LoVo (cell line): Measurements from ENCODE around the gene RGS14.

ENCODE experiments used
- DNase-seq: peaks from one replicate; pipeline ENCODE4 v3.0.0-alpha.2; 2016; ENCODE audit warnings: low spot score

Gene RGS14

DNA sequence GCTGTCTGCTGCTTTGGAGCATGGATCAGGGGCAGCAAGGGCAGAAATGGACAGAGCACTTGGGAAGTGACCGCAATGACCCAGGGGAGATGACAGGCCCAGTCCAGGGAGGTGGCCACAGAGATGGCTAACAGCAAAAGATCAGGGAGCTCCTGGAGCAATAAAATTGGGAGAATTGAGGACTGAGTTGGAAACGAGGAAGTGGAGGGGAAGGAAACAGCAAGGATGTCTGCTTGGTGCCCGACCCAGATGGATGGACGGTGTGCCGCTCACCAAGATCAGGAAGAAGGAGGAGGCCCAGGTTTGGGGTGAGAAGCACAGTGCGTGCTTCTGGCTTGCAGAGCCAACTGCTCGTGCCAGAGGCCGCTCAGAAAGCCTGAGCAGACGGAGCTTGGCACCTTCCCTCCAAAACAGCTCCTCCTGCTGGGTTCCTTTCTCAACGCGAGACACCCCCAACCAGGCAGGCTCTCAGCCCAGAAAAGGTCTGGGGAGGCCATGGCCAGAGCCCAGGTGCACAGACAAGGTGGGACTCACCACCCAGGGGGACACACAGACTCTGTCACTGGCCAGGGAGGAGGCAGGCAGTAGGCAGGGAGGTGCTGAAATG lies 24.8 kb downstream of the RGS14 start:
- no peak for DNase-seq

DNA sequence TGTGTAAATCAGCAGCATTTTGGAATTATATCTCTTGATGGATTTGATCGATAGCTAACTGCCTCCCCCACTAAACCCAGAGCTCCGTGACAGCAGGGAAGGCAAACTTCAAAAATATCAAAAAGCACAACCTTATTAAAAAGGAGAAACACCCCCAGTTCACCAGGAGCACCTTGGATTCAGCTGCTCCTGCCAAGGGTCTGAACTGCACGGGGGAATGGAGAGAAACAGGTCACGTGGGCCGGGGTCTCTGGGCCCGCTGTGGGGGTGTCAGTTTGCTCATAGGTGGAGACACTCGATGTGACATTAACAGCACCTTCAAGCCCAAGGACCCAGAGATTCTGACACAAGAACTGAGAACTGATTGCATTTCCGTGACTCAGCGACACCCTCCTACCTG lies 25.5 kb downstream of the RGS14 start:
- DNase-seq: no peak

DNA sequence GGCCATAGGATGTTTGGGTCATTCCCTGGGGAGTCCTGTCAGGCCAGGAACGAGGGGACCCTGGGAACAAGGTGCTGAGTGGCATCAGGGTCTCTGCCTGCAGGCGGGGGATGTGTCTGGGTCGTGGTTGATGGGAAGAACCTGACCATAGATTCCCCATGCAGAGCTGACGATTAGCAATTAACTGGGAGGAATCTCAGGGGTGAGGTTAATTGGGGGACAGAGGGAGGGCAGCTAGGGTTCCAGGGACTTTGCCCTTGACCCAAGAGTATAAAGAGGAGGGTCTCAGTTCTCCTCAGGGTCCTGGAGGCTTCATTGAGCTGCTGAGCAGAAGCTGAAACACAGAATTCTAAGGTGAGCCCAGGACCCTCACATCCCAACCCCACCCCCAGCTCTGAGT lies 26.4 kb downstream of the RGS14 start, which contains the start of gene SLC34A1:
TSS of gene SLC34A1 (plus strand) at position 301 of the 400 bp plus-strand sequence. CDS start 1,308 bp downstream, outside the sequence.
- no peak for DNase-seq

DNA sequence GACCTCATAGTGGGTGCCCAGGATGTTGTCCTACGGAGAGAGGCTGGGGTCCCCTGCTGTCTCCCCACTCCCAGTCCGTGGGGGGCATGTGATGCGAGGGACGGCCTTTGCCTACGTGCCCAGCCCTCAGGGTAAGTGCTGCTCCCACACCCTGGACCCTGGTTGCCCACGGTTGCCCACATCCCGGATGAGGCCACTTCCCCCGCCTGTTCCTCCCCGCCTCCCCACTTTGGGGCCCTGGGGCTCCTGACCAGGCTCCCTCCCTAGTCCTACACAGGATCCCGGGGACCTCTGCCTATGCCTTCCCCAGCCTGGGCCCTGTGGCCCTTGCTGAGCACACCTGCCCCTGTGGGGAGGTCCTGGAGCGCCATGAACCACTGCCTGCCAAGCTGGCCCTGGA lies 28.0 kb downstream of the RGS14 start:
- no peak for DNase-seq

DNA sequence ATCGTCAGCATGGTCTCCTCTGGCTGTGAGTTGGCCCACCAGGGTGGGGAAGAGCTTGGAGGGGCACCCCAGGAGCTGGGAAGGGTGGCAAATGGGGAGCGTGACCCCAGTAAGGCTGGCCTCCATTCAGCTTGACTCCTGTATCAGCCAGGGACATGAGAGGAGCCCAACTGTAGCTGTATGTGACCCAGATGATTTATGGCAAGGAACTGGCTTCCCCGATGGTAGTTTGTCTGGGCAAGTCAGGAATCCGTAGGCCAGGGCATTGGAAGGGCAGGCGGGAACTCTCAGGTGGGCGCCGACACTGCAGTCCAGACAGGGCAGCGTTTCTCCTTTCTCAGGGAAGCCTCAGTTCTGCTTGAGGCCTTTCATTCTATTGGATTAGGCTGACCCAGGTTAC lies 28.8 kb downstream of the RGS14 start:
- DNase-seq: no peak

DNA sequence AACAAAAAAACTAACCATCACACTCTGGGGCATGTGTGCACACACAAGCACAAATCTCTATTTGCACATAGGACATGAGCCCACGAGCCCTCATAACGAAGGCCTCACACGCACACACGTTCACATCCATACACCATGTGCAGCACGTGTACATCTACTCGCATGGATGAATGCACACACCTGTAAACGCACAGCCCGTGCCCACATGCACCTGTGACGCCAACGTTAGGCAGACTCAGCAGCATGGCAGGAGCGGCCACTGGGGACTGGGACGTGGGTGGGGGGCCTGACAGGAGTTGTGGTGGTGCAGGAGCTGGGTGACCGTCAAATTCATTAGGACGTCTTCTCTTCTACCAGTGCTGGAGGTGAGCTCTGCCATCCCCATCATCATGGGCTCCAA lies 29.7 kb downstream of the RGS14 start:
- no peak for DNase-seq

DNA sequence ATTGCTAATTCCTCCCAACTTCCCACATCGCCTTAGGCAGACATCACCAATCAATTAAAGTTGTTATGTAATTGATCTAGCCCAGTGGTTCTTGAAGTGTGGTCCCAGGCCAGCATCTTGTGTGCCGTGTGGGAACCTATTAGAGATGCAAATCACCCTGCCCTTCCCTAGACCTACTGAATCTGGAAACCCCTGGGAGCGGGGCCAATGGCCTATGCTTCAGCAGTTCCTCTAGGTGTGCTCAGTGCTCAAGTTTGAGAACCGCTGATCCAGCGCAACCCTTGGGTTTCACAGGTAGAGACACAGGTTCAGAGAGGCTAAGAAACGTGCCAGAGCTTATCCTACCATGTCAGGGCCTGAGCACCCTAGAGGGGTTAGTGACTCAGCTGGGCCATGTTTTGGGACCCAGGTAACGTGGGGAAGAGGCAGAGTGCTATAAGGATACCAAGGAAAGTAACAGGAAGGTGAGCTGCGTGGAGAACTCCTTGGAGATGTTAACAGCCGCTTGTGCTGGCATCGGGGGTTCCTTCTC lies 30.9 kb downstream of the RGS14 start:
- DNase-seq: no peak

DNA sequence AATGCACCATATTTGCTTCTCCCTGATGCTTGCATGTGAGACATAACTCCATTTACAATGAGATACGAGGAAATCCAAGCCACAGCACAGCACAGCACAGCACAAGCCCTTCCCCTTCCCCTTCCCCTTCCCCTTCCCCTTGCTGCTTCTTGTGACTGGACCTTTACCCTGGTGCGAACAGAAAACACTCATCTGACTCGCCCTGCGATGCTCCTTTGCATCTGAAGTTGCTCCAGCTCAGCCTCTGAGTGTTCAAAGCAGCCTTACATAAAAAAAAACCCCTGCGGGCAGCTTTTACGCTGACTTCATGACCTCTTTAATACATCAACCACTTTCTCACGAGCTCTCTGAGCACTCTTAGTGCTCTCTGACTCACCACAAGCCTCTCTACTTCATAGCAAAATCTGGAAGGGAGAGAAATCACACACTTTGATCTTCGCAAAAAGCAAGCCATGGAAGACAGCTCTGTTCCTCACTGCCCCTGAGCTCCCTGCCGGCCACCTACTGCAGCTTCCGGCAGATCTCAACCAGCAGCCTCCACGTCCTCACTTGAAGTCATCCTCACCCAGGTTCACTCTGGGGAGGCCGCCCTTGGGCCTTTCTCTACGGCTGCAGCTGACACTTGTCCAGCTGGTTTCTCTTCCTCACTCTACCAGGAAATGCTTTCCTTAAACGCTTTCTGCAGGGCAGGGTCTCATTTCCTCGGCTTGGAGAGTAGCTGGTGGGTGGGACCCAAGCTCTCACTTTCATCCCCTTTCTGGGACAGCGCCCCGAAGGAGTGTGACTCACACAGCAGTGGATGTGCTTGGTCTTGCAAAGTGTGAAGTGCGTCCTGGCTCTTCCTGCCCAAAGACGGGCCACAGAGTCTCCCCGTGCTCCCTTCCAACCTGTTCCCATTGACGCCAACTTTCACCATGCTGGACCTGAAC lies 31.8 kb downstream of the RGS14 start:
- no peak for DNase-seq

DNA sequence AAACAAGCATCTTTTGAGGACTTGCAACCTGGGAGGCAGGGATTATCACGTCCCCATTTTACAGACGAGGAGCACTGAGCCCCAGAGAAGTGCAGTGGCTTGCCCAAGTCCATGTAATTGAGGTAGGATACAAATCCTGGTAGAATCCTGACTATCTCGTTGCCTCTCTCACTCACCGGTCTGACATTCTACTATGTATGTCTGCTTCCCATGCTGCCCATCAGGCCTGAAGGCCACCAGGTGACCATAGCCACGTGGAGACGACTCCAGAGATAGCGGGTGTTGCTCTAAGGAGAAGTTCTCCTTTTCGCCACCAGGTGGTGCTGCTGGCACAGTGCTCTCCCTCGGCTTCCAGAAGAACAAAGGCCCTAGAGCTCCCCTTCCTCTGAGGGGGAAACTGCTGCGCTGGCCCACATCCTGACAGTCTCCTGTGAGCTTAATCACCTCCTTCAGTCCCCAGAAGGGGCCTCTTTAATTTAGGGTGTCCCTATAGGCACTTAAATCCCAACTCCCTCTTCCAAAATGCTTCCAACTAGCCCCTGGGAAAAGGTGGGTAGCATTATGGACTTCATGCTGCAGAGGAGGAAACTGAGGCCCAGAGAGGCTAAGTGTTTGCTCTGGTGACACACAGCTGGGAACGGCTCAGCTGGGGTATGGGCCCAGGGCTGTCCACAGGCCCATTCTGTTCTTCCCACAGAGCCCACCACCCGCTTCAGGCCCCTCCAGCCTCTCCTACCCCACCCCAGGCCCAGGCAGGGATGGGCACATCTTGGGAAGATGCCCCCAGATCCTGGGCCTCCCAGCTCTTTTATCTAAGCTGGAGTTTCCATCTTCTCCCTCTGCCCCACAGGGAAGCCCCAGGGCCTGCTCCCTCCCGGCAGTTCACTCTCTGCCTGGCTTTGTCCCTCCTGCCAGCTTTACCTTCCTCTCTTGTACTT lies 32.9 kb downstream of the RGS14 start:
- peak; percentile 87 for DNase-seq

DNA sequence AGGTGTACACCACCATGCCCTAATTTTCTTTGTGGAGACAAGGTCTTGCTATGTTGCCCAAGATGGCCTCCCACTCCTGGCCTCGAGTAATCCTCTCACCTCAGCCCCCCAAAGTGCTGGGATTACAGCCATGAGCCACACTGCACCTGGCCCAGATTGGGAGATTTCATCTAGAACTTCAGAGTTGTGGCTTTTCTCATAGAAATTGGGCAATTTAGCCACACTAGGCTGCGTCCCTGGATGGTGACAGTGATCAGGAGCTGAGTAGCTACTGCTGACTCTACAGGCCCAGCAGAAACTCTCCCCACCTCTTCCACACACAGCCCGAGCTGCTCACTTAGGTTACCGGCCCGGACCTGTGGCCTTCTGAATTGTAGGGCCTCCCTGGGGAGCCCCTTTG lies 35.0 kb downstream of the RGS14 start:
- DNase-seq: no peak

DNA sequence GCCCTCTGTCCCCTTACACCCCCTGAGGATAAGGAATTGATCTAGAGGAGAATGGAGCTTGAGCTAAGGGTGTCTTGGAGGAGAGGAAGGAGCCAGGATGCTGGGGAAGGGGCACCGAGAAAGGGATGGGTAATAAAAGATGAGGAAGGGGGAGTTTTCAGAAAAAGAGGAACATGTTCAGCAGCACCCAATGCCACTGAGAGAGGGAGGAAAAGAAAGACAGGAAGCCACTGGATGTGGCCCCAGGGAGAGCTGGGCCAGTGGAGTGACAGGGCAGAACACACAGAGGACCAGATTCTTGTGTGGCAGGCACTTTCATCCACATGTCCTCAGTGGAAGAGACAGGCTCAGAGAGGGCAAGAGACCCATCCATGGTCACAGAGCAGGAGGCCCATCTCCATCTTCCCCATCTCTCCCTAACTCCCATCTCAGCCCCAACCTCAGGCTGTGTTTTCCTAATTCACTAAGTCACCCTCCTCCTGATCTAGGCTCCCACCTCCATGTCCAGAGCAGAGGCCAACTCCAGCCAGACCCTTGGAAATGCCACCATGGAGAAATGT lies 35.6 kb downstream of the RGS14 start:
- no peak for DNase-seq

DNA sequence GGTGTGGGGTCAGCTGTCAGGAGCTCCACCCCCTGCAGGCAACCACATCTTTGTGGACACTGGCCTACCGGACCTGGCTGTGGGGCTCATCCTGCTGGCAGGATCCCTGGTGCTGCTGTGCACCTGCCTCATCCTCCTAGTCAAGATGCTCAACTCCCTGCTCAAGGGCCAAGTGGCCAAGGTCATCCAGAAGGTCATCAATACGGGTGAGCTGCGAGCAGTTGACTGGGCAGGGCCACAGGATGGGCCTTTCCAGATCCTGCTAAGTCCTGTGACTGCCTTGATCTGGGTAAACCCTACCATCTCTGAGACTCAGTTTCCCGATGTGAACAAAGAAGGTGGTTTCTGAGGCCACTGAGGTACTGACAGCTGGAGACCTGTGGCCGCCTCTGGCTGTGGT lies 36.3 kb downstream of the RGS14 start:
- DNase-seq: no peak

DNA sequence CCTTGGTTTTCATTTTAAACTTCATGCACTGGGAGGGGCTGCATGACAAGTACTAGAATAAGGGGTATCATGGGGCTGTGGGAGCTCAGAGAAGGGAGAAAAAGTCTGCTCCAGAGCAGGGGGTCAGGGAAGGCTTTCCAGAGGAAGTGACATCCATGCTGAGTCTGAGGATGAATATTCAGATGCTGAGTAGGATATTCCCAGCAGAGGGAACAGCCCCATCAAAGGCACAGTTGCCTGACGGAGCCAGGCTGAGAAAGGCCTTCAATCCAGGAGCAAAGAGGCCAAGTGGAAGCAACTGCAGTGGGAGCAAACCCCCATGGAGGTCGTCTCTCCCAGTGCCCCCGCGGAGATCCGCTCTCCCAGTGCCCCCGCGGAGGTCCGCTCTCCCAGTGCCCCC lies 38.4 kb downstream of the RGS14 start:
- DNase-seq: no peak

DNA sequence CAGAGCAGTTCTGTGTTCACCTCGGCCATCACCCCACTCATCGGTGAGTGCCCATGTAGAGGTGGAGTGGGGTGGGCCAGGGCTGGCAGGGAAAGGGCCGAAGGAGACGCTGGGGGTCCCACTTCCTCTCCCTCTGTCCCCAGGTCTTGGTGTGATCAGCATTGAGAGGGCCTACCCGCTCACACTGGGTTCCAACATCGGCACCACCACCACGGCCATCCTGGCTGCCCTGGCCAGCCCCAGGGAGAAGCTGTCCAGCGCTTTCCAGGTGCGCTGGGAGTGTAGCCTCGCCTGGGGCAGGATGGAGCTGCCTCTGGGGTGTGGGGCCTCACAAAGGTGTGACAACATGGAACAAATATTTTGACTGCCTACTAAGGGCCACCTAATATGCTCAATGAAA lies 39.1 kb downstream of the RGS14 start:
- no peak for DNase-seq

DNA sequence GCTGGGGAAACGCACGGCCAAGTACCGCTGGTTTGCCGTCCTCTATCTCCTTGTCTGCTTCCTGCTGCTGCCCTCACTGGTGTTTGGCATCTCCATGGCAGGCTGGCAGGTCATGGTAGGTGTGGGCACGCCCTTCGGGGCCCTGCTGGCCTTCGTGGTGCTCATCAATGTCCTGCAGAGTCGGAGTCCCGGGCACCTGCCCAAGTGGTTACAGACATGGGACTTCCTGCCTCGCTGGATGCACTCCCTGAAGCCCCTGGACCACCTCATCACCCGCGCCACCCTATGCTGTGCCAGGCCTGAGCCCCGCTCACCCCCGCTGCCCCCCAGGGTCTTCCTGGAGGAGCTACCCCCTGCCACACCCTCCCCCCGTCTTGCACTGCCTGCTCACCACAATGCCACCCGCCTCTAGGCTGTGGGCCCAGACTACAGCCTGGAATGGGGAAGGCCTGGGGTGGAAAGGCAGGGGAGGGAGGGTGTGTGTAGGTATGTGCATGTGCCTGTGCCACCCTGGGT lies 40.2 kb downstream of the RGS14 start:
- no peak for DNase-seq

DNA sequence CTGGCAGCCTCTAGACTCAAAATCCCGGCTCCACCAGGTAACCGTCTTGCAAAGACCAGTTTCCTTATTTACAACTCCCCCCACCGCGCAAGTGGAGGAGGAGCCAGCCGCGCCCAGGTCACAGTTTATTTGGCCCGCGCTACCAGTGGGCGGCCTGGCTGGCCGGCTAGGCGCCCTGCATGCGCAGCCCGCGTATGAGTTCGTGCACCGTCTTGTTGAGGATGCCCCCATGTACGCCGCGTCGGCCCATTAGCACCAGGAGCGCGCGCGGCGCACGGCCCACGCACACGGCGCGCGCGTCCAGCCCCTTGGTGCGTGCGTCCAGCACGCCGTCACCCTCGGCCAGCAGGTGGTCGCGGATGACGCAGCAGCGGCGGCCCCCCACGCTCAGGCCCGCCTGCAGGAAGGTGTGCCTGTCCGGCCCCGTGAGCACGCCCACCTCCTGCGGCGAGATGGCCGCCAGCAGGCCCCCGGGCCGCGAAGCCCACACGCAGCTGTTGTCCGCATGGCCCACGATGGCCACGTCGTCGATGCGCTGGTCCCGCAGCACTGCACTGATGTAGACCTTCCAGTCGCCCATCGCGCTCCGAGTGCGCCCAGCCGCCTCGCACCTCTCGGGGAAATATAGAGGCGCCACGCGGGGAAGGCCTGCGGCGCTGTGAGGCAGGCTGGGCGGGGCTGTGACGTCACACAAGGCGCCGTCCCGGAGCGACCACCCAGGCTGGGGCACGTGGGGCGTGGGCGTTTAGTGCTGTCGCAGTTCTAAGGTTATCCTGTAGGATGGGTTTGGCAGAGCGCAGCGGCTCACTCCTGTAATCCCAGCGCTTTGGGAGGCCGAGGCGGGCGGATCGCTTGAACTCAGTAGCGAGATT lies 42.5 kb downstream of the RGS14 start, which contains the start of gene PFN3:
TSS of gene PFN3 (minus strand) at position 665 of the 872 bp plus-strand sequence. CDS start at position 580, 85 bp downstream.
- DNase-seq: no peak

DNA sequence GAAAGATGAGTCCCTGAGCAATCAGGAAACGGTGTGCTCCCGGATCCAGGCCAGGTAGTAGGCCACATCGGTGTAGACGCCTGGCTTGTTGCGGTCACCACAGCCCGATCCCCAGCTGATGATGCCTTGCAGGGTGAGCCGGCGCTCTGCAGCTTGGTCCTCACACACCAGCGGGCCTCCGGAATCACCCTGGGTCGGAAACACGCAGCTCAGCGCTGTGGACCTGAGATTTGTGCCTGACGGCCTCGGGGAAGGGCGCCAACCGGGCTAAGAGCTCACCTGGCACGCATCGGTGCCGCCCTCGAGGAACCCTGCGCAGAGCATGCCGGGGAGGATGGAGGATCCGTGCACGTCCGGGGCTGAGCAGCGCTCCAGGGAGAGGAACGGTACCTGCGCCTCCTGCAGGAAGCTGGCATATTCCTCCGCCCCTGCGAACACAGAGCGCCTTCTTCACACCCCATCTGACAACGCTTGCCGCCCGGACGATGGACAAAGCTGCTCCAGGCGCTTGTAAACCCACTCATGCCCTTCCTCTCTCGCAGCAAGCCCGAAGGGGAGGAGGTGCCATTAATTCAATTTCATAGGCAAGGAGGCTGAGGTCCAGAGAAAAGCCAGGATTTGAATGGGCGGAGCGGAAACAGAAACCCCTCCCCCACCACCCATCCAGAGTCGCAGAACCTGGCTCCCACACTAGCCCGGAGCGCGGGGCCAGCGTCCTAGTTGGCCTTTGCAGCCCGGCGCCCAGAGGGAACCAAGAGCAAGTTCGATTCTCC lies 44.7 kb downstream of the RGS14 start:
- peak; percentile 88 for DNase-seq

DNA sequence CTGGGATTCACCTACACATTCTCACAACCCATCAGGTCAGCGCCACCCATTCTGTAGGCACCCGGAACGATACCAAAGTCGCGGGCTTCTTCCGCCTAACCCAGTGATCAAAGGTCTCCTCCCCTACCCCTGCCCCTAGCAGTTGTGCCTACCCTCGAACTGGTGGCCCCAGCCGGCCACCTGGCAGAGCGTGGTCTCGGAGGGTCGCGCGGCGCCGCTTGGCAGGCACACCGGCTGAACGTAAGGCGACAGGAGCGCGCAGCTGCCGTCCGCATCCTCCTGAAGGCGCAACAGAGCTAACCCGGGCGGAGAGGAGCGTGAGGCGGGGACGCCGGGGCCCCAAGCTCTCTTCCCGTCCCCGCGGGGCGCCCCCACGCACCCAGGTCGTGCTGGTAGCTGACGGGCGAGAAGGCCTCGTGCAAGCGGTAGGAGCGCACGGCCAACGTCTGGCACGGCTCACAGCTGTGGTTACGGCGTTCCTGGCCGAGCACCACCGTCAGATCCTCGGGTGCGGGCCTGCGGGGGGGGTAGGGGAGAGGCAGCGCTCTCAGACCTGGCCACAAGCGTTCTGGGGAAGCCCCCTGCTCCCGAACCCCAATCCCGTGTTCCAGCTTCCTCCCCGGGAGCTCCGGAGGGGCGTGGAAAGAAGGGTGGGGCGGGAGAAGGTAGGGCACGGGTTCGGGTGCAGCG lies 45.5 kb downstream of the RGS14 start:
- peak; percentile 33 for DNase-seq
